ENCODE measurements around the gene SSC4D. TPM values are rescaled to one million over a fixed set of nuclear protein-coding genes. Genes with fewer than 3 reads are reported as not detected.

Gene SSC4D
- total RNA-seq, 1 experiment from 2014 or later, result 18.1 TPM

- TF ChIP-seq MLX (CRISPR knock-in tag; IDR thresholded peaks at IDR 0.05) (no peak), TCF7 (CRISPR knock-in tag; IDR thresholded peaks at IDR 0.05; ENCODE audit: low read depth) (no peak), TEAD4 (CRISPR knock-in tag; IDR thresholded peaks at IDR 0.05) (no peak), IRF2 (CRISPR knock-in tag; IDR thresholded peaks at IDR 0.05; ENCODE audit: borderline replicate concordance, low read depth) (no peak), OVOL2 (CRISPR knock-in tag; IDR thresholded peaks at IDR 0.05; ENCODE audit: borderline replicate concordance) (no peak), PRRX2 (CRISPR knock-in tag; IDR thresholded peaks at IDR 0.05) (no peak), ARID4B (CRISPR knock-in tag; IDR thresholded peaks at IDR 0.05; ENCODE audit: borderline replicate concordance) (no peak), JAZF1 (CRISPR knock-in tag; IDR thresholded peaks at IDR 0.05) (no peak), SMAD4 (CRISPR knock-in tag; IDR thresholded peaks at IDR 0.05) (no peak), E2F1 (CRISPR knock-in tag; IDR thresholded peaks at IDR 0.05) (peak; percentile 86; the same call in 1 of the 2 replicates), ZNF219 (CRISPR knock-in tag; IDR thresholded peaks at IDR 0.05; ENCODE audit: borderline replicate concordance) (0 out of 2 replicates have a peak, but pooled peaks have one; percentile 58), ZNF281 (CRISPR knock-in tag; IDR thresholded peaks at IDR 0.05) (peak; percentile 83; the same call in 1 of the 2 replicates), ZMAT4 (CRISPR knock-in tag; IDR thresholded peaks at IDR 0.05) (no peak), ZNF425 (CRISPR knock-in tag; conservative IDR thresholded peaks at IDR 0.05) (no peak), FOXP4 (CRISPR knock-in tag; IDR thresholded peaks at IDR 0.05) (peak; percentile 96), ZNF121 (CRISPR knock-in tag; IDR thresholded peaks at IDR 0.05) (peak; percentile 59), NR3C1 (CRISPR knock-in tag; conservative IDR thresholded peaks at IDR 0.05; ENCODE audit: low read depth) (no peak), PRDM15 (CRISPR knock-in tag; IDR thresholded peaks at IDR 0.05) (peak; percentile 74)
These were observed 11.9 kb downstream of the SSC4D start (continued) for GRCh38 chr7:76397409-76398183.

All from WTC11 (cell line).